ENCODE results near the gene ARG1.

Gene ARG1

DNA sequence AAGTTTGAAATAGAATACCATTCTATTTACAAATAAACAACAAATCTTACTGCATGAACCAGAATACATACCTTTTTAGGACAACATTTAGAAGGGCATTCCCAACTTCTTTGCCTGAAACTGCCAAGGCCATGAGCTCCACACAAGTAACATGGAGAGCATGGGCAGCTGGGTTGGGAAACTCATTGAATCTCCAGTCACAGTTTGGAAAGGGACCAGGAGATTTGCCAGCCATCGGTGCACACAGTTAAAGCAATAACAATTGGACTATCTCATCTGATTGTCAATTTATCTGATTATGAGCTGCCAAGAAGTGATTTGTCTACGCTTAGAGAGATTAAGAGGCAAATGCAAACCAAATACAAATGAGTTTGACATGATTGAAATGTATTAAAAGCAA lies 19.9 kb downstream of the ARG1 start:
- POLR2A ChIA-PET, result no interaction called here
- TF ChIP-seq LEF1 (IDR thresholded peaks at IDR 0.05; ENCODE audit: borderline replicate concordance), result no peak
- TF ChIP-seq BHLHE40 (IDR thresholded peaks at IDR 0.05; ENCODE audit: borderline replicate concordance), result no peak
- TF ChIP-seq, protein P1, sequence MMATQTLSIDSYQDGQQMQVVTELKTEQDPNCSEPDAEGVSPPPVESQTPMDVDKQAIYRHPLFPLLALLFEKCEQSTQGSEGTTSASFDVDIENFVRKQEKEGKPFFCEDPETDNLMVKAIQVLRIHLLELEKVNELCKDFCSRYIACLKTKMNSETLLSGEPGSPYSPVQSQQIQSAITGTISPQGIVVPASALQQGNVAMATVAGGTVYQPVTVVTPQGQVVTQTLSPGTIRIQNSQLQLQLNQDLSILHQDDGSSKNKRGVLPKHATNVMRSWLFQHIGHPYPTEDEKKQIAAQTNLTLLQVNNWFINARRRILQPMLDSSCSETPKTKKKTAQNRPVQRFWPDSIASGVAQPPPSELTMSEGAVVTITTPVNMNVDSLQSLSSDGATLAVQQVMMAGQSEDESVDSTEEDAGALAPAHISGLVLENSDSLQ (IDR thresholded peaks at IDR 0.05), result no peak
- no peak for TF ChIP-seq FOXA1 (IDR thresholded peaks at IDR 0.05)
- TF ChIP-seq FOXK2 (IDR thresholded peaks at IDR 0.05), result no peak
- no peak for TF ChIP-seq SP1 (IDR thresholded peaks at IDR 0.05)
- no peak for TF ChIP-seq ELF4 (IDR thresholded peaks at IDR 0.05)
- TF ChIP-seq NFRKB (IDR thresholded peaks at IDR 0.05), result no peak
- TF ChIP-seq ZNF384 (IDR thresholded peaks at IDR 0.05), result no peak
- TF ChIP-seq L3MBTL2 (conservative IDR thresholded peaks at IDR 0.05), result no peak
- CTCF ChIA-PET, result no interaction called here
- DNase-seq (ENCODE audit: extremely low spot score), result no peak

DNA sequence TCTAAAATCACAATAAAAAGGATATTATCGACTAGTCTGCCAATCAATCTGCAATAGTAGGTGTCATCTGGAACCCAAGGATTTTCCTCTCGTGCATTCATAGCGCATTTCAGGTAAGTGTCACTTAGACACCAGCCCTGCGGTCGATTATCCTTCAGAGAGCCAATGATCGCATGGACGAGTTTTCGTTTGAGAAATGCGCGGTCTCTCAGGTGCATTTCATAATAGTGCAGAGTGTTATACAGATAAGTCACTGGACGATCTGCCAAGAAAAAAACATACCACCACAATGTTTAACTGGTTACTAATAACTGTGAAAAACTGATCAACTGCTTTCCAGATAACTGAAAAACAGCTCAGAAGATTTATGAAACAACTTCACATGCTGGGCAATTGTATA lies 21.0 kb downstream of the ARG1 start:
- TF ChIP-seq LEF1 (IDR thresholded peaks at IDR 0.05; ENCODE audit: borderline replicate concordance), result no peak
- no peak for TF ChIP-seq HDGF (IDR thresholded peaks at IDR 0.05; ENCODE audit: borderline replicate concordance)
- no peak for TF ChIP-seq FOXA1 (IDR thresholded peaks at IDR 0.05)
- no peak for TF ChIP-seq L3MBTL2 (conservative IDR thresholded peaks at IDR 0.05)
- no peak for TF ChIP-seq CTBP1 (IDR thresholded peaks at IDR 0.05; ENCODE audit: borderline replicate concordance)
- TF ChIP-seq FOXM1 (IDR thresholded peaks at IDR 0.05; ENCODE audit: borderline replicate concordance), result no peak
- no peak for TF ChIP-seq BHLHE40 (IDR thresholded peaks at IDR 0.05; ENCODE audit: borderline replicate concordance)
- TF ChIP-seq TARDBP (IDR thresholded peaks at IDR 0.05), result no peak
- no peak for TF ChIP-seq SUZ12 (IDR thresholded peaks at IDR 0.05)
- TF ChIP-seq ZNF384 (IDR thresholded peaks at IDR 0.05), result no peak
- TF ChIP-seq, protein P1 (IDR thresholded peaks at IDR 0.05), result no peak
- no peak for TF ChIP-seq ARNT (IDR thresholded peaks at IDR 0.05)
- CTCF ChIA-PET, result no interaction called here
- POLR2A ChIA-PET, result no interaction called here
- no peak for DNase-seq (ENCODE audit: extremely low spot score)

DNA sequence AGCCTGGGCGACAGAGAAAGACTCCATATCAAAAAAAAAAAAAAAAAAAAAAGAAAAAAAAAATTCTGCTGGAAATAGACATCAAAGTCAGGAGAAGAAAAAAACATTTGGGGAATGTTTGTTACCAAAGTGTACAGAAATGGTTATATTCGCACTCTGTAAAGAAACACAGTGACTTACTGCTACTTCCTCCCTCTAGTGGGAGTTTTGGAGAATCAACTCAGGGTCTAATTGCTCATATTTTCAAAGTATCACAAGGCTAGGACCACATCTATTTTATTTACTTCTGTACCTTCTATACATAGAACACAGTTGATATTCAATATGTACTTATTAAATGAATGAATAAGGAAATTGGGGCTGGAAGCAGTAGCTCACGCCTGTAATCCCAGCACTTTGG lies 24.4 kb downstream of the ARG1 start:
- ChIA-PET CTCF (interaction anchor here (1.1 kb wide), 1 partner anchor 31 kb away, joined by 4 read pairs; the partner anchor contains the start of gene MED23), POLR2A (no interaction called here)
- TF ChIP-seq HDGF (IDR thresholded peaks at IDR 0.05; ENCODE audit: borderline replicate concordance) (no peak), CTBP1 (IDR thresholded peaks at IDR 0.05; ENCODE audit: borderline replicate concordance) (no peak), FOXA1 (IDR thresholded peaks at IDR 0.05) (no peak), BHLHE40 (IDR thresholded peaks at IDR 0.05; ENCODE audit: borderline replicate concordance) (no peak), ARNT (IDR thresholded peaks at IDR 0.05) (no peak), NFRKB (IDR thresholded peaks at IDR 0.05) (no peak), FOXK2 (IDR thresholded peaks at IDR 0.05) (no peak), SUZ12 (IDR thresholded peaks at IDR 0.05) (no peak), FOXM1 (IDR thresholded peaks at IDR 0.05; ENCODE audit: borderline replicate concordance) (no peak), ZNF384 (IDR thresholded peaks at IDR 0.05) (no peak), L3MBTL2 (conservative IDR thresholded peaks at IDR 0.05) (no peak)
- peak; percentile 14 for DNase-seq (ENCODE audit: extremely low spot score)

DNA sequence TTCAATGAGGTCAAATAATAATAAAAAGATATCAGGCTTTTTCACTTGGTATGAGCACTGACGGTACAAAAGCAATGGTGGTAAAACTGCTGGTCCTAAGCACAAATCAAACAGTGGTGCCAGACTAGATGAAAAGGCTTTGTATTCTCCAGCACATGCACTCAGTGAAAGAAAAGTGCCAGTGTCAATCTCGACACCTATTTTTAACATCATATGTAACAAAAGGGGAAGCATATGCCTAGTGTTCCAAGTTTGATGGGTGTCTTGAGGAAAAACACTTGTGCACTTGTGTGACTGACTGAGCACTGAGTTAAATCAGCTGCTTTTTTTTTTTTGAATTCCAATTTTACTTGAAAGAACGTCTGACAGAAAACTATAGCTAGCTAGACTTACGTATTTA lies 27.7 kb downstream of the ARG1 start:
- ChIA-PET POLR2A (no interaction called here), CTCF (no interaction called here)
- DNase-seq (ENCODE audit: extremely low spot score), result no peak
- TF ChIP-seq ZNF384 (IDR thresholded peaks at IDR 0.05) (no peak), SUZ12 (IDR thresholded peaks at IDR 0.05) (no peak), TARDBP (IDR thresholded peaks at IDR 0.05) (no peak), SP1 (IDR thresholded peaks at IDR 0.05) (no peak), ARNT (IDR thresholded peaks at IDR 0.05) (no peak), FOXK2 (IDR thresholded peaks at IDR 0.05) (no peak), NFRKB (IDR thresholded peaks at IDR 0.05) (no peak), L3MBTL2 (conservative IDR thresholded peaks at IDR 0.05) (no peak), CTBP1 (IDR thresholded peaks at IDR 0.05; ENCODE audit: borderline replicate concordance) (no peak), ELF4 (IDR thresholded peaks at IDR 0.05) (no peak), LEF1 (IDR thresholded peaks at IDR 0.05; ENCODE audit: borderline replicate concordance) (no peak), HDGF (IDR thresholded peaks at IDR 0.05; ENCODE audit: borderline replicate concordance) (no peak), FOXM1 (IDR thresholded peaks at IDR 0.05; ENCODE audit: borderline replicate concordance) (no peak)

DNA sequence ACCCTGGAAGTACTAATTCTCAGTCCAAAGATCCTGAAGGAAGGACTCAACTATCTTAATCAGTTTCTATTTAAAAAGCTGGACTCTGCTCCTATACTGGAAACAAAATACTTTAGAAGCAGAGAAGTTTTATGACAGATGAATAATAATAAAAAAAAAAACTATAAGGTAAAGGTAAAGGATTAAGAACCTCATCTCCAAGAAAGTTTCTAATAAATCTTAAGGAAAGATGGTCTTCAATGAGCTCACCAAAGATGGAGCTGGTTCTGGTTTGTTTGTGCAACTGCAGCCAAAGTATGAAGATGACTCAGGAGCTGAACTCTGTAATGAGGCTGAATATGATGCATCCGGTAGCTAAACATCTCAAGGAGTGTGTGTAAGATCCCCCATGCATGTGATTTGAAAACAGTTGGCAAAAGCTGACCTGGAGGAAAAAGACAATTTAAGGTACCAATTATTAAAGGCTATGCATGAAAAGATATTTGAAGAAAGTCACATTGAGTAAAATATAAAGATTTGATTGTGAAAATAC lies 29.8 kb downstream of the ARG1 start:
- CTCF ChIA-PET, result interaction anchor here (0.7 kb wide), 1 partner anchor 718 kb away, joined by 6 read pairs; no protein-coding TSS in a partner anchor
- POLR2A ChIA-PET, result interaction anchor here (0.7 kb wide), 1 partner anchor 871 kb away, joined by 3 read pairs; no protein-coding TSS in a partner anchor
- TF ChIP-seq ARNT (IDR thresholded peaks at IDR 0.05) (no peak), ZNF384 (IDR thresholded peaks at IDR 0.05) (no peak), TARDBP (IDR thresholded peaks at IDR 0.05) (no peak), FOXK2 (IDR thresholded peaks at IDR 0.05) (no peak), FOXM1 (IDR thresholded peaks at IDR 0.05; ENCODE audit: borderline replicate concordance) (no peak), FOXA1 (IDR thresholded peaks at IDR 0.05) (no peak), BHLHE40 (IDR thresholded peaks at IDR 0.05; ENCODE audit: borderline replicate concordance) (no peak), SP1 (IDR thresholded peaks at IDR 0.05) (no peak), NFRKB (IDR thresholded peaks at IDR 0.05) (no peak), HDGF (IDR thresholded peaks at IDR 0.05; ENCODE audit: borderline replicate concordance) (no peak), CTBP1 (IDR thresholded peaks at IDR 0.05; ENCODE audit: borderline replicate concordance) (no peak), SUZ12 (IDR thresholded peaks at IDR 0.05) (no peak), ELF4 (IDR thresholded peaks at IDR 0.05) (no peak)
- no peak for DNase-seq (ENCODE audit: extremely low spot score)

DNA sequence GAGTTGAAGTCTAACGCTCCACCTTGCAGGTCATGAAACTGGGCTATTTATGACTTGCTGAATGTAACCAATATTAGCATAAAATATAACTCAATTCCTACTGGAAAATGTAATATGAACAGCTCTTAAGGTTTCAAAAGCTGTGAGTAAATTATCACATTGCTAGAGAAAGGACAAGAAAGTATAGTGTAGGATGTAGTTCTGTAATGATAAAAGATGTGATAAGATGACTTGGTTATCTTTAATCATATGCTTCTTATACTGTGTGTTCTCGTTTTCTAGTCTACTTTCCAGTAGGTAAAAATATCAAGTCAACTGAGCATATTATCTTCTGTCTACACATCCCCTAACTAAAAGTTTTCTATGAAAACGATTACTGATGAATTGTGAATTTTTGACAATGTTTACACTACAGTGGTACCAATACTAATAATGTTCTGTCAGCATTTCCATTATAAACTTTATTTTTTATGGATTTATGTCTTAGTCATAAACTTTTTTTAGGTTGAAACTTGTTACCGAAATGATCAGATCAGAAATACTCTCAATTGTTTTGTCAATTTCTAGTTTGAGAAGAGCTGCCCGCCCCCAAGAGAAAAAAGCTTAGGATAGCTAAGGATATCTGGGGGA lies 40.4 kb downstream of the ARG1 start:
- DNase-seq (ENCODE audit: extremely low spot score), result no peak
- ChIA-PET POLR2A (no interaction called here), CTCF (interaction anchor here (1.5 kb wide), 1 partner anchor 14 kb away, joined by 7 read pairs; the partner anchor contains the start of gene MED23)
- TF ChIP-seq SP1 (IDR thresholded peaks at IDR 0.05) (no peak), CTBP1 (IDR thresholded peaks at IDR 0.05; ENCODE audit: borderline replicate concordance) (no peak), FOXA1 (IDR thresholded peaks at IDR 0.05) (no peak), ARNT (IDR thresholded peaks at IDR 0.05) (no peak), ELF4 (IDR thresholded peaks at IDR 0.05) (no peak), HDGF (IDR thresholded peaks at IDR 0.05; ENCODE audit: borderline replicate concordance) (no peak), FOXM1 (IDR thresholded peaks at IDR 0.05; ENCODE audit: borderline replicate concordance) (no peak), BHLHE40 (IDR thresholded peaks at IDR 0.05; ENCODE audit: borderline replicate concordance) (no peak), L3MBTL2 (conservative IDR thresholded peaks at IDR 0.05) (no peak), FOXK2 (IDR thresholded peaks at IDR 0.05) (no peak), TARDBP (IDR thresholded peaks at IDR 0.05) (no peak), LEF1 (IDR thresholded peaks at IDR 0.05; ENCODE audit: borderline replicate concordance) (no peak), SUZ12 (IDR thresholded peaks at IDR 0.05) (no peak), NFRKB (IDR thresholded peaks at IDR 0.05) (no peak), ZNF384 (IDR thresholded peaks at IDR 0.05) (no peak)
- TF ChIP-seq, protein P1 (IDR thresholded peaks at IDR 0.05), result no peak

Measured in HEK293T (cell line).